Activated CD8-positive, alpha-beta T cell treated with anti-CD3 and anti-CD28 coated beads for 36 hours (primary cell): Measurements from ENCODE around the gene ADGRV1. TPM values are rescaled to one million over a fixed set of nuclear protein-coding genes. Genes with fewer than 3 reads are reported as not detected.

Experiments
- ATAC-seq: fragments of 200-7000 bp; cut with Tn5 transposase; one replicate; pipeline ENCODE4 v1.10.0; 2021; ENCODE audit warnings: mild to moderate bottlenecking, moderate library complexity
- CTCF ChIA-PET: fragments of 350-600 bp; sonication (Branson Sonifier 250); formaldehyde crosslinking; loops from one replicate; lab custom pipeline; 2021; ENCODE audit warnings: antibody characterized with exemption; lab: Charles Lee
- POLR2A ChIA-PET: fragments of 350-600 bp; sonication (Branson Sonifier 250); formaldehyde crosslinking; loops from one replicate; lab custom pipeline; 2021; ENCODE audit warnings: antibody characterized with exemption; lab: Charles Lee
- DNase-seq: peaks from one replicate; pipeline ENCODE4 v3.0.0-alpha.2; 2020
- H3K27ac Mint-ChIP-seq: one replicate; pipeline ENCODE4 v1.8.0; 2021; ENCODE audit warnings: mild to moderate bottlenecking, mixed read lengths
- H3K27me3 Mint-ChIP-seq: one replicate; pipeline ENCODE4 v1.8.0; 2021; ENCODE audit warnings: mixed read lengths
- H3K36me3 Mint-ChIP-seq: one replicate; pipeline ENCODE4 v1.8.0; 2021; ENCODE audit warnings: low read depth, mixed read lengths
- H3K4me1 Mint-ChIP-seq: one replicate; pipeline ENCODE4 v1.8.0; 2021; ENCODE audit warnings: low read depth, mixed read lengths
- H3K4me3 Mint-ChIP-seq: one replicate; pipeline ENCODE4 v1.8.0; 2021; ENCODE audit warnings: mild to moderate bottlenecking, moderate library complexity, mixed read lengths
- H3K9me3 Mint-ChIP-seq: one replicate; pipeline ENCODE4 v1.8.0; 2021; ENCODE audit warnings: mixed read lengths
- intact Hi-C: fragments of 100-400 bp; cut with micrococcal nuclease; formaldehyde crosslinking; loops from one replicate; pipeline ENCODE4 v1.10.0; 2022
- total RNA-seq, 2 experiments: library from RNA; stranded (reverse); gene quantifications; one replicate each; pipeline ENCODE4 v1.2.3, GENCODE V29; 2021
- TF ChIP-seq, protein P1 (sequence below): fragments of 200-600 bp; IDR thresholded peaks from one replicate; pipeline ENCODE4 v1.8.0; 2022; ENCODE audit warnings: antibody characterized with exemption, mild to moderate bottlenecking

The ADGRV1 gene
- total RNA-seq, 2 experiments from 2014 or later: 0.18 TPM; not detected in 1

DNA sequence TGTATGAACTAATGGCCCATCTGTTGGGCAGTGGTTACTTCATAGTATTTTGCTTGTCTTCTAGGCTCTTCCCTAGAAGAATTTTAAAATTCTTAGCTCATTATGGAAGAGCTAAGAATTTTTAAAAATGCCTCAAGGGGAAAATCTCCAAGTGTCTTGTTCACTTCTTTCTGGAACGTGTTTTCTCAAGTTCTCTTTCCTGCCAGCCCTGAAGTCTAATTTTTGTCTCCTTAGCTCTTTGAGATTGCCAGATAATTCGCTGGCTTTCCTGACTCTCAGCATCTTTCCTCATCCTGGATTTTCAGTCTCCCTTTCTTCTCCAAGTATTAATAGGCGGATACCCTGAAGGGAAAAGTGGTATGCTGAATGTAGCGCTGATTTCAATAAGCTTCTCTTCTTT lies 429.1 kb downstream of the ADGRV1 start:
- ChIA-PET CTCF (interaction anchor here (0.9 kb wide), 1 partner anchor 56 kb away, joined by 4 read pairs; no protein-coding TSS in a partner anchor), POLR2A (no interaction called here)
- TF ChIP-seq, protein P1, sequence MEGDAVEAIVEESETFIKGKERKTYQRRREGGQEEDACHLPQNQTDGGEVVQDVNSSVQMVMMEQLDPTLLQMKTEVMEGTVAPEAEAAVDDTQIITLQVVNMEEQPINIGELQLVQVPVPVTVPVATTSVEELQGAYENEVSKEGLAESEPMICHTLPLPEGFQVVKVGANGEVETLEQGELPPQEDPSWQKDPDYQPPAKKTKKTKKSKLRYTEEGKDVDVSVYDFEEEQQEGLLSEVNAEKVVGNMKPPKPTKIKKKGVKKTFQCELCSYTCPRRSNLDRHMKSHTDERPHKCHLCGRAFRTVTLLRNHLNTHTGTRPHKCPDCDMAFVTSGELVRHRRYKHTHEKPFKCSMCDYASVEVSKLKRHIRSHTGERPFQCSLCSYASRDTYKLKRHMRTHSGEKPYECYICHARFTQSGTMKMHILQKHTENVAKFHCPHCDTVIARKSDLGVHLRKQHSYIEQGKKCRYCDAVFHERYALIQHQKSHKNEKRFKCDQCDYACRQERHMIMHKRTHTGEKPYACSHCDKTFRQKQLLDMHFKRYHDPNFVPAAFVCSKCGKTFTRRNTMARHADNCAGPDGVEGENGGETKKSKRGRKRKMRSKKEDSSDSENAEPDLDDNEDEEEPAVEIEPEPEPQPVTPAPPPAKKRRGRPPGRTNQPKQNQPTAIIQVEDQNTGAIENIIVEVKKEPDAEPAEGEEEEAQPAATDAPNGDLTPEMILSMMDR: no peak

DNA sequence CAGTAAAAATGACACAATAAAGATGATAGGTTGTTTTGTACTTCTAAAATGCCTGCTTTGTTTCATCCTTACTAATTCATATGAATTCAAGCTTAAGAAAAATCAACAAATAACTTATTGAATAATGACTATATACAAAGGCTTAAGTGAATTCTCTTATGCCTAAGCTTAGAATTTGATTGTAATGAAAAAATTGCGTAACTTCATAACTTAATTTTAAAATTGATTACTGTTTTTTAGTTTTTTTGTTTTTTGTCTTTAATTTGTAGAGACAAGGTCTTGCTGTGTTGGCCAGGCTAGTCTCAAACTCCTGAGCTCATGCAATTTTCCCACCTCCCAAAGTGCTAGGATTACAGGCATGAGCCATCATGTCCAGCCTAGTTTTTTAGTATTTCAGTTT lies 432.6 kb downstream of the ADGRV1 start:
- POLR2A ChIA-PET: no interaction called here
- DNase-seq (no peak), ATAC-seq (no peak)
- Mint-ChIP-seq H3K9me3 (no peaks in the 10 kb centered on the region), H3K4me1 (no peaks in the 10 kb centered on the region), H3K4me3 (no peak overlapping the region), H3K36me3 (no peaks in the 10 kb centered on the region), H3K27ac (no peak overlapping the region), H3K27me3 (no peaks in the 10 kb centered on the region)
- CTCF ChIA-PET: no interaction called here
- intact Hi-C loops: no loop called here
- TF ChIP-seq, protein P1: no peak

More for the DNA sequence above, 429.1 kb downstream of the ADGRV1 start:
- Mint-ChIP-seq H3K4me3 (no peak overlapping the region), H3K4me1 (no peaks in the 10 kb centered on the region), H3K9me3 (no peaks in the 10 kb centered on the region), H3K36me3 (no peaks in the 10 kb centered on the region), H3K27ac (no peak overlapping the region), H3K27me3 (no peaks in the 10 kb centered on the region)
- DNase-seq (no peak), ATAC-seq (no peak)
- intact Hi-C loops: no loop called here

DNA sequence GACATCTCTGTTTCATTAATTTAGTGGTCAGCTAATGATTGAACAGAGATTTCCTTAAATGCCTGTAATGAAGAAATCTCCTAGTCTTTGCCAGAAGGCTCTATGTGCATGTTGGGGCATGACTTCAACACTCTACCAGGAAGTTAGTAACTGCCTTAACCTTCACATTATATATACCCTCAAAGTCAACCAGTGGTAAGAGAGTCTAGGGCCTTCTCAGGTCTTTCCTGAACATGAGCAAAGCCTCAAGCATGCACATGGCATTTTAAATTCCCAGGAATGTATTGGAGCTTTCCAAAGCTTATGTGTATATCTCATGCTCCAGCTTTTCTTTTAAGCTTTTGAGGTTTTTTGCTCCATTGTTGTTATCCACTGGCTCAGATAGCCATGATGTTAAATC lies 436.2 kb downstream of the ADGRV1 start:
- DNase-seq (no peak), ATAC-seq (no peak)
- Mint-ChIP-seq H3K27me3 (peaks cover 2% of the 10 kb centered on the region), H3K4me1 (no peaks in the 10 kb centered on the region), H3K9me3 (peaks cover 7% of the 10 kb centered on the region), H3K36me3 (no peaks in the 10 kb centered on the region), H3K27ac (no peak overlapping the region), H3K4me3 (no peak overlapping the region)
- intact Hi-C loops: no loop called here
- ChIA-PET CTCF (no interaction called here), POLR2A (no interaction called here)
- TF ChIP-seq, protein P1: no peak

DNA sequence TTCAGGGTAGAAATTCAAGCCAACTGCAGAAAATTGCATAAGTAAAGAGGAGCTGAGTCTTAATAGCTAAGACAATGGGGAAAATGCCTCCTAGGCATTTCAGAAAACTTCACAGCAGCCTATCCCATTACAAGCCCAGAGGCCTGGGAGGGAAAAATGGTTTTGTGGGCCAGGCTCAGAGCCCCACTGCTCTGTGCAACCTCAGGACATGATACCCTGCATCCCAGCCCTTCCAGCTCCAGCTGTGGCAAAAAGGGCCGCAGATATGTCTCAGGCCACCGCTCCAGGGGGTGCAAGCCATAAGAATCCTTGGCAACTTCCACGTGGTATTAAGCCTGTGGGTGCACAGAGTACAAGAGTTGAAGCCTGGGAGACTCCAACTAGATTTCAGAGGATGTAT lies 437.5 kb downstream of the ADGRV1 start:
- ATAC-seq (no peak), DNase-seq (no peak)
- TF ChIP-seq, protein P1: no peak
- Mint-ChIP-seq H3K27ac (no peak overlapping the region), H3K27me3 (peaks cover 2% of the 10 kb centered on the region), H3K36me3 (no peaks in the 10 kb centered on the region), H3K4me3 (no peak overlapping the region), H3K4me1 (no peaks in the 10 kb centered on the region), H3K9me3 (peaks cover 7% of the 10 kb centered on the region)
- intact Hi-C loops: no loop called here
- ChIA-PET CTCF (no interaction called here), POLR2A (no interaction called here)

DNA sequence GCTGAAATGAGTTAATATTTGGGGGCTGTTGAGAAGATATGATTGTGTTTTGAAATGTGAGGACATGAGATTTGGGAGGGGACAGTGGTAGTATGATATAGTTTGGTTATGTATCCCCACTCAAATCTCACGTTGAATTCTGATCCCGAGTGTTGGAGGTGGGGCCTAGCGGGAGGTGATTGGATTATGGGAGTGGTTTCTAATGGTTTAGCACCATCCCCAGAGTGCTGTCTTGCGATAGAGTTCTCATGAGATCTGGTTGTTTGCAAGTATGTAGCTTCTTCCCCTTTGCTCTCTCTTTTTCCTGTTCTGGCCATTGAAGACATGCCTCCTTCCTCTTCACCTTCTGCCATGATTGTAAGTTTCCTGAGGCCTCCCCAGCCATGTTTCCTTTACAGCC lies 438.5 kb downstream of the ADGRV1 start:
- ChIA-PET POLR2A (no interaction called here), CTCF (interaction anchor here (1.4 kb wide), 1 partner anchor 64 kb away, joined by 3 read pairs; no protein-coding TSS in a partner anchor)
- DNase-seq (no peak), ATAC-seq (no peak)
- Mint-ChIP-seq H3K9me3 (peaks cover 7% of the 10 kb centered on the region), H3K36me3 (no peaks in the 10 kb centered on the region), H3K27ac (no peak overlapping the region), H3K4me1 (no peaks in the 10 kb centered on the region), H3K4me3 (no peak overlapping the region), H3K27me3 (peaks cover 2% of the 10 kb centered on the region)
- intact Hi-C loops: no loop called here
- TF ChIP-seq, protein P1: no peak
